Measurements from ENCODE around the gene BCL10. TPM values are rescaled to one million over a fixed set of nuclear protein-coding genes. Genes with fewer than 3 reads are reported as not detected.
A peak's percentile ranks its signal among the peaks of the same experiment; 100 is the strongest.

BCL10 gene
- total and polyA plus RNA-seq, 12 donors: 5.5 to 34.6 (median 19.8) TPM

DNA sequence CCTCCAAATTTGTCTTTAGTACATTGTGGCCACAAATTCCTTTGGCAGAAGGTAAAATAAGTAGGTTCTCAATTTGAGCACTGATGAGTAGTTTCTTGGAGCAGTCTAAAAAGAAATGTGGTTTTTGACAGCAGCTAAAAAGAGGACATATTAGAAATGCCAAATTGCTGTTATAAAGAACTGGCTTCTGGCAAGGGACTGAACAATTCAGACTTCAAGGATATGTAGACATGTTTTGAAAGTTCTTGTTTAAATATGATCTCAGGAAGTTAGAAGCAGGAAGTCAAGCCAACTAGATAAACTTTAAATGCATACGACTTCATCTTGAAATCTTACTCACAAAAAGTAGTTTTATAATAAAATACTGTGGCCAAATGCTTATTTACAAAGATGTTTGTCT is 35.8 kb downstream of the BCL10 start:
- DNase-seq: no peak
- H3K4me3 ChIP-seq: no peak overlapping the region
- H3K27ac ChIP-seq: no peak overlapping the region
- no peaks in the 10 kb centered on the region for H3K36me3 ChIP-seq (replicated peaks in 1 of 2)
- peaks cover 0 to 5% of the 10 kb centered on the region in 2 donors for H3K4me1 ChIP-seq (replicated peaks in 1 of 2)
- no peaks in the 10 kb centered on the region for H3K9me3 ChIP-seq (replicated peaks in 1 of 3)
- intact Hi-C loops (cut with DNase I): no loop called here
- H3K27me3 ChIP-seq: no peaks in the 10 kb centered on the region
- TF ChIP-seq CTCF (IDR thresholded peaks at IDR 0.05) (no peak), POLR2A (IDR thresholded peaks at IDR 0.05) (no peak)
- WGBS, 4 donors: 3 to 15% (median 7%) methylated on average over 1 of the region's 1 CpG

DNA sequence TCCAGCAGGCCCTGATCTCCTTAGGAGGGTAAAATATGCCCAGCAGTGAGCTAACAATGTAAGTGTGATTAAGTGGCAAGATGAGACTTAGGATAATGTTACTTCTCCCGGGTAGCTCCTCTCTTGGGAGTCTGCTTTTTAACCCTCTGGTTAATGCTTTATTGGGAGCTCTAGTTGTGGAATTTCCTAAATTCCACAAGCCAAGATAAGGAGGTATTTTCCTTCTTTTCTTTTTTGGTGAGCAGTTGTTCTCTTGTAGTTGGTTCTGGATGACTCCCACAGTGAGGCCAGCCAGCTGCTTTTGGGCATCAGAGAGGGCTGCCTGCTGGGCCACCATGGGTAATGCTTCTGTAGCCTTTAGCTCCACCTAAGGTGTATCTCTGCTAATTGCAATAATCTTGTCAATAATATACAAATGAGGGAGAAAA is 36.2 kb downstream of the BCL10 start:
- WGBS, 4 donors: 25 to 71% (median 41%) methylated on average over 1 of the region's 1 CpG
- TF ChIP-seq CTCF (IDR thresholded peaks at IDR 0.05) (no peak), POLR2A (IDR thresholded peaks at IDR 0.05) (no peak)
- intact Hi-C loops (cut with DNase I): no loop called here
- Histone ChIP-seq H3K27me3 (no peaks in the 10 kb centered on the region), H3K4me3 (no peak overlapping the region), H3K36me3 (replicated peaks in 1 of 2) (no peaks in the 10 kb centered on the region), H3K4me1 (replicated peaks in 1 of 2) (peaks cover 0 to 5% of the 10 kb centered on the region in 2 donors), H3K27ac (no peak overlapping the region), H3K9me3 (replicated peaks in 1 of 3) (no peaks in the 10 kb centered on the region)
- peak in 1 of 7 donors; percentile 17 for DNase-seq

DNA sequence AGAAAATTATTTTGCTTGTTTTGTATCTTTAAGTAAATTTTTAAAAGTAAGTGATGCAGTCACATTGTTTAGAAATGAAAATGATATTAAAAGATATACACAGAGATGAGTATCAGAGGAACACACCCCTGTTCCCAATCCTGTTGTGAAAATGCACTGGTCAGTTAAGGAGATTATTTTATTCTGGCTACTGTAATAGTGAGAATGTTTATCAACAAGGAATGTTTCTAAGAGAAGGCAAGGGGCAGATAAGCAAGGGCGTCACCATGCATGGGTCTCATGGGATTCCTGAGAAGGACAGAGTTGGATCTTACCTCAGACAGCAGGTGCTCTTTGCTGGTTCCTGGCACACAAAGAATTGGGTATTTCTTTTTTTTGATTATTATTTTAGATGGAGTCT is 38.8 kb downstream of the BCL10 start:
- 83 to 100% (median 96%) methylated on average over 1 of the region's 1 CpG for WGBS, 4 donors
- intact Hi-C loops (cut with DNase I): loop anchor here in 1 of 2 donors (10.0 kb wide), 1 partner anchor 113 kb away; no protein-coding TSS in a partner anchor
- no peaks in the 10 kb centered on the region for H3K9me3 ChIP-seq (replicated peaks in 1 of 3)

GRCh38 chr1:85230305-85230977 is 46.0 kb downstream of the BCL10 start:
- TF ChIP-seq CTCF (IDR thresholded peaks at IDR 0.05) (no peak), POLR2A (IDR thresholded peaks at IDR 0.05) (no peak)
- intact Hi-C loops (cut with DNase I): loop anchor here in 1 of 2 donors (10.0 kb wide), 1 partner anchor 106 kb away; no protein-coding TSS in a partner anchor
- Histone ChIP-seq H3K27ac (no peak overlapping the region), H3K9me3 (replicated peaks in 1 of 3) (no peaks in the 10 kb centered on the region), H3K36me3 (replicated peaks in 1 of 2) (no peaks in the 10 kb centered on the region), H3K4me3 (no peak overlapping the region), H3K4me1 (replicated peaks in 1 of 2) (no peaks in the 10 kb centered on the region), H3K27me3 (no peaks in the 10 kb centered on the region)
- DNase-seq: no peak
- 82 to 88% (median 87%) methylated on average over 8 of the region's 8 CpGs for WGBS, 4 donors

More for the DNA sequence above, 38.8 kb downstream of the BCL10 start:
- H3K36me3 ChIP-seq (replicated peaks in 1 of 2): no peaks in the 10 kb centered on the region
- H3K27ac ChIP-seq: no peak overlapping the region
- H3K27me3 ChIP-seq: no peaks in the 10 kb centered on the region
- DNase-seq: no peak
- H3K4me1 ChIP-seq (replicated peaks in 1 of 2): peaks cover 0 to 5% of the 10 kb centered on the region in 2 donors
- H3K4me3 ChIP-seq: no peak overlapping the region
- no peak for TF ChIP-seq POLR2A (IDR thresholded peaks at IDR 0.05)
- TF ChIP-seq CTCF (IDR thresholded peaks at IDR 0.05): no peak
